AG09309 (cell line): ENCODE results near the gene TJP2.

Experiments used
- DNase-seq: peaks from one replicate; pipeline ENCODE4 v3.0.0-alpha.2; 2010; ENCODE audit warnings: low read depth
- H3K4me3 ChIP-seq: 2 replicates; pipeline ENCODE4 v1.5.1; 2011; ENCODE audit warnings: mild to moderate bottlenecking, low read depth, low read length, moderate library complexity; ENCODE audit not compliant: control insufficient read depth
- TF ChIP-seq, protein P1 (sequence below): IDR thresholded peaks from 2 replicates; pipeline ENCODE4 v1.5.1; 2011; ENCODE audit warnings: mild to moderate bottlenecking, low read depth, low read length, inconsistent platforms; ENCODE audit not compliant: insufficient read depth, control insufficient read depth; ENCODE audit errors: missing control alignments

The TJP2 gene

GRCh38 chr9:69323861-69324260, 149.8 kb downstream of the TJP2 start:
- TF ChIP-seq, protein P1, sequence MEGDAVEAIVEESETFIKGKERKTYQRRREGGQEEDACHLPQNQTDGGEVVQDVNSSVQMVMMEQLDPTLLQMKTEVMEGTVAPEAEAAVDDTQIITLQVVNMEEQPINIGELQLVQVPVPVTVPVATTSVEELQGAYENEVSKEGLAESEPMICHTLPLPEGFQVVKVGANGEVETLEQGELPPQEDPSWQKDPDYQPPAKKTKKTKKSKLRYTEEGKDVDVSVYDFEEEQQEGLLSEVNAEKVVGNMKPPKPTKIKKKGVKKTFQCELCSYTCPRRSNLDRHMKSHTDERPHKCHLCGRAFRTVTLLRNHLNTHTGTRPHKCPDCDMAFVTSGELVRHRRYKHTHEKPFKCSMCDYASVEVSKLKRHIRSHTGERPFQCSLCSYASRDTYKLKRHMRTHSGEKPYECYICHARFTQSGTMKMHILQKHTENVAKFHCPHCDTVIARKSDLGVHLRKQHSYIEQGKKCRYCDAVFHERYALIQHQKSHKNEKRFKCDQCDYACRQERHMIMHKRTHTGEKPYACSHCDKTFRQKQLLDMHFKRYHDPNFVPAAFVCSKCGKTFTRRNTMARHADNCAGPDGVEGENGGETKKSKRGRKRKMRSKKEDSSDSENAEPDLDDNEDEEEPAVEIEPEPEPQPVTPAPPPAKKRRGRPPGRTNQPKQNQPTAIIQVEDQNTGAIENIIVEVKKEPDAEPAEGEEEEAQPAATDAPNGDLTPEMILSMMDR = no peak
- no peak for DNase-seq
- H3K4me3 ChIP-seq = no peak overlapping the region
